PC-3 (cell line): ENCODE data around the gene ALDOC. TPM values are rescaled to one million over a fixed set of nuclear protein-coding genes. Genes with fewer than 3 reads are reported as not detected.

Source experiments
- ATAC-seq: fragments of 200-7000 bp; cut with Tn5 transposase; 2 replicates; pipeline ENCODE4 v1.9.1; 2020; ENCODE audit warnings: mild to moderate bottlenecking, moderate library complexity
- BruUV-seq: library from RNA; stranded (reverse); fragments of 400-500 nt; replicated peaks from 2 replicates; lab custom pipeline; 2021; lab: Mats Ljungman, UMichigan
- CTCF ChIA-PET: fragments of 300-600 bp; sonication (Branson Sonifier 250); formaldehyde crosslinking; loops from one replicate; lab custom pipeline; 2022; ENCODE audit warnings: antibody characterized with exemption; lab: Charles Lee
- POLR2A ChIA-PET: fragments of 300-600 bp; sonication (Branson Sonifier 250); formaldehyde crosslinking; loops from one replicate; lab custom pipeline; 2022; ENCODE audit warnings: antibody characterized with exemption; ENCODE audit not compliant: unreplicated experiment; lab: Charles Lee
- DNase-seq: peaks from one replicate; pipeline ENCODE4 v3.0.0-alpha.2; 2015
- H2AFZ ChIP-seq: fragments of 300-600 bp; sonication (generic); 2 replicates; pipeline ENCODE4 v1.6.0; 2016; ENCODE audit warnings: antibody characterized with exemption, low read length
- H3F3A ChIP-seq: fragments of 300-600 bp; sonication (generic); one replicate; pipeline ENCODE4 v1.6.0; 2017; ENCODE audit warnings: antibody characterized with exemption, low read length, control low read depth, mild to moderate bottlenecking; ENCODE audit not compliant: unreplicated experiment
- H3K27ac ChIP-seq: fragments of 300-600 bp; sonication (generic); 2 replicates; pipeline ENCODE4 v1.5.1; 2016; ENCODE audit warnings: mild to moderate bottlenecking, low read length
- H3K27me3 ChIP-seq: fragments of 300-600 bp; sonication (generic); 2 replicates; pipeline ENCODE4 v1.6.1; 2016; ENCODE audit warnings: low read length, mixed read lengths
- H3K36me3 ChIP-seq: fragments of 300-600 bp; sonication (generic); 2 replicates; pipeline ENCODE4 v1.6.1; 2016; ENCODE audit warnings: low read depth, mixed run types, low read length, mixed read lengths
- H3K4me1 ChIP-seq: fragments of 300-600 bp; sonication (generic); 2 replicates; pipeline ENCODE4 v1.5.1; 2016; ENCODE audit warnings: low read length; ENCODE audit not compliant: insufficient read depth
- H3K4me2 ChIP-seq: fragments of 300-600 bp; sonication (generic); 2 replicates; pipeline ENCODE4 v1.6.0; 2016; ENCODE audit warnings: low read length
- H3K4me3 ChIP-seq: fragments of 300-600 bp; sonication (generic); 2 replicates; pipeline ENCODE4 v1.5.1; 2016; ENCODE audit warnings: mild to moderate bottlenecking, low read length, mixed read lengths
- H3K79me2 ChIP-seq: fragments of 300-600 bp; sonication (generic); 2 replicates; pipeline ENCODE4 v1.6.1; 2017; ENCODE audit warnings: low read length, mixed read lengths
- H3K9ac ChIP-seq: fragments of 300-600 bp; sonication (generic); 2 replicates; pipeline ENCODE4 v1.6.0; 2016; ENCODE audit warnings: mild to moderate bottlenecking, low read length
- H3K9me2 ChIP-seq: fragments of 300-600 bp; sonication (generic); replicated peaks from 2 replicates; pipeline ENCODE4 v1.6.1; 2016; ENCODE audit warnings: mixed run types, low read length, mixed read lengths
- H3K9me3 ChIP-seq: fragments of 300-600 bp; sonication (generic); 2 replicates; pipeline ENCODE4 v1.6.1; 2016; ENCODE audit warnings: low read length, mixed read lengths
- H4K20me1 ChIP-seq: fragments of 300-600 bp; sonication (generic); 2 replicates; pipeline ENCODE4 v1.6.1; 2016; ENCODE audit warnings: low read length, mixed read lengths
- CTCF ChIP-seq: fragments of 300-600 bp; sonication (generic); conservative IDR thresholded peaks from 2 replicates; pipeline ENCODE4 v1.5.1; 2017; ENCODE audit warnings: antibody characterized with exemption, low read depth, mild to moderate bottlenecking, low read length
- EZH2 ChIP-seq: fragments of 300-600 bp; sonication (generic); IDR thresholded peaks from one replicate; pipeline ENCODE4 v1.6.1; 2017; ENCODE audit warnings: antibody characterized with exemption, mild to moderate bottlenecking, low read length; ENCODE audit not compliant: unreplicated experiment
- EZH2phosphoT487 ChIP-seq: fragments of 300-600 bp; sonication (generic); IDR thresholded peaks from 2 replicates; pipeline ENCODE4 v1.6.1; 2018; ENCODE audit warnings: mild to moderate bottlenecking, antibody characterized with exemption, low read length, borderline replicate concordance
- intact Hi-C: fragments of 100-400 bp; cut with micrococcal nuclease; formaldehyde crosslinking; loops from 2 replicates; pipeline ENCODE4 v1.9.0; 2023
- total RNA-seq: library from RNA; depleted of rRNA; stranded (reverse); fragments of >200 nt; gene quantifications from 2 replicates; pipeline ENCODE4 v1.2.3, GENCODE V29; 2014

Gene ALDOC
- total RNA-seq, 1 experiment from 2014 or later = 42.6 TPM

- intact Hi-C loops = no loop called here
- no peak overlapping the region for H3K4me3 ChIP-seq
- CTCF ChIA-PET = no interaction called here
- H3K36me3 ChIP-seq = peaks cover 43% of the 10 kb centered on the region
- no peaks in the 10 kb centered on the region for H3K4me1 ChIP-seq
- no peaks in the 10 kb centered on the region for H3K27me3 ChIP-seq
- H3K27ac ChIP-seq = no peak overlapping the region
- H3K9ac ChIP-seq = no peak overlapping the region
- no TSS peak for BruUV-seq
- no peaks in the 10 kb centered on the region for H3K9me2 ChIP-seq
- no peak overlapping the region for H3K4me2 ChIP-seq
- no peaks in the 10 kb centered on the region for H4K20me1 ChIP-seq
- H3F3A ChIP-seq = no peaks in the 10 kb centered on the region
- POLR2A ChIA-PET = no interaction called here
- no peak for ATAC-seq
- no peak for DNase-seq
- no peaks in the 10 kb centered on the region for H3K9me3 ChIP-seq
- no peak for TF ChIP-seq EZH2phosphoT487
- no peak for TF ChIP-seq EZH2
- TF ChIP-seq CTCF = no peak
- H3K79me2 ChIP-seq = no peaks in the 10 kb centered on the region
- H2AFZ ChIP-seq = no peak overlapping the region
Measured at GRCh38 chr17:28618464-28618863, 41.8 kb upstream of the ALDOC start.

GRCh38 chr17:28616281-28616680 is 39.6 kb upstream of the ALDOC start:
- Histone ChIP-seq H3K36me3 (peaks cover 33% of the 10 kb centered on the region), H3K9me2 (no peaks in the 10 kb centered on the region), H3K4me3 (no peak overlapping the region), H3K27ac (no peak overlapping the region), H3K27me3 (no peaks in the 10 kb centered on the region), H4K20me1 (no peaks in the 10 kb centered on the region), H3K9ac (no peak overlapping the region), H2AFZ (no peak overlapping the region), H3K4me2 (no peak overlapping the region), H3K79me2 (no peaks in the 10 kb centered on the region), H3K9me3 (no peaks in the 10 kb centered on the region), H3F3A (no peaks in the 10 kb centered on the region), H3K4me1 (no peaks in the 10 kb centered on the region)
- BruUV-seq = TSS peak; percentile 21
- CTCF ChIA-PET = no interaction called here
- TF ChIP-seq EZH2 = no peak
- no peak for TF ChIP-seq CTCF
- no peak for TF ChIP-seq EZH2phosphoT487
- ATAC-seq = no peak
- POLR2A ChIA-PET = no interaction called here
- no peak for DNase-seq
- intact Hi-C loops = no loop called here

DNA sequence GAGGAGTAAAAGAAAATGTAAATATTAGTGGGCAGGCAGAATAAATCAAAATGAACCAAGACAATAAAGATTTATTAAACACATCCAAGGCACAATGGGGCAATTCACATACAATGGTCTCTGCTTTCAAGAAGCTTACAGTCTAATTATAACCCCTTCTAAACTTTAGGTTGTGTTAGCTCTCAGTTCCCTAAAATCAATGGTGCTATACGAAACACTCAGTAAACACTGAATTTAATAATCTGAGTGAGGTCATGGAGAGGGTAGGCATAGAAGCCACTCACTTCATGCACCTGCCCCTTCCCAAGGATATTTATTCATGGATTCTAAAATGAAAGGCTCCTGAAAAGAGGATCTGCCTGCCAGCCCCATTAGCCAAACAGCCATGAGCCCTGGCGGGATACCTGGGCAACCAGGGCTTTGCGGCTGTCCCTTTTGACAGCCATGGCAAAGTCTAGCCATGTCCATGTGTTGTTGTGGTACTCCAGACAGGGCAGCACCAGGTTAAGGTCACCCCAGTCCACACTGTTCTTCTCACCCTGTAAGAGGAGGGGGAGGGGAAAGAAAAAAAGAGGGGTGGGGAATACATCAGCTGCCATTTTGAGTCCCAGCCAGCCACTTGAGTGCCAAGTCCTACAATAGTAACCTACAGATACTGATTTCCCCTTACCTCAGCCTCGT is 38.7 kb upstream of the ALDOC start:
- CTCF ChIA-PET = no interaction called here
- BruUV-seq = no TSS peak

More for the DNA sequence above, 38.7 kb upstream of the ALDOC start:
- H3K4me2 ChIP-seq = no peak overlapping the region
- ATAC-seq (no peak), DNase-seq (no peak)
- no peaks in the 10 kb centered on the region for H3F3A ChIP-seq
- H3K9me2 ChIP-seq = no peaks in the 10 kb centered on the region
- no peak overlapping the region for H3K9ac ChIP-seq
- no peaks in the 10 kb centered on the region for H3K27me3 ChIP-seq
- no peaks in the 10 kb centered on the region for H3K79me2 ChIP-seq
- intact Hi-C loops = no loop called here
- TF ChIP-seq CTCF (no peak), EZH2phosphoT487 (no peak), EZH2 (no peak)
- H3K4me3 ChIP-seq = no peak overlapping the region
- H3K36me3 ChIP-seq = peaks cover 26% of the 10 kb centered on the region
- no peaks in the 10 kb centered on the region for H3K9me3 ChIP-seq
- no peak overlapping the region for H3K27ac ChIP-seq
- H4K20me1 ChIP-seq = no peaks in the 10 kb centered on the region
- H2AFZ ChIP-seq = no peak overlapping the region
- POLR2A ChIA-PET = no interaction called here
- H3K4me1 ChIP-seq = no peaks in the 10 kb centered on the region
